ENCODE data around the gene SAP30BP. TPM values are rescaled to one million over a fixed set of nuclear protein-coding genes. Genes with fewer than 3 reads are reported as not detected.

SAP30BP gene
- total and polyA plus RNA-seq, 2 of the 13 experiments (the other 11 are each of a cell fraction or from before 2014, with no cell fraction given): 67.7 to 99.4 TPM

GRCh38 chr17:75649687-75650086 is 17.5 kb upstream of the SAP30BP start:
- Histone ChIP-seq H3K9me3 (ENCODE audit: low read length) (no peaks in the 10 kb centered on the region), H3K27ac (ENCODE audit: extremely low read length, insufficient read depth, low read length) (no peak overlapping the region), H3K79me2 (ENCODE audit: insufficient read depth, low read length) (peaks cover 6% of the 10 kb centered on the region), H2AFZ (ENCODE audit: low read length) (no peak overlapping the region), H3K4me3 (replicated peaks in 1 of 3; ENCODE audit: insufficient read depth in 1 of 3, low read depth in 2 of 3, low read length in 3 of 3) (no peak overlapping the region), H3K4me1 (ENCODE audit: insufficient read depth, low read length) (peaks cover 29% of the 10 kb centered on the region), H3K4me2 (ENCODE audit: low read depth, low read length) (no peak overlapping the region), H3K9ac (ENCODE audit: insufficient read depth, low read depth, low read length) (no peak overlapping the region), H3K27me3 (ENCODE audit: control insufficient read depth in 1 of 2, insufficient read depth in 2 of 2, low read length in 2 of 2) (no peaks in the 10 kb centered on the region), H3K36me3 (replicated peaks in 1 of 2; ENCODE audit: control insufficient read depth in 1 of 2, insufficient read depth in 2 of 2, low read length in 2 of 2) (peaks cover 16 to 38% of the 10 kb centered on the region in 2 experiments), H4K20me1 (ENCODE audit: insufficient read depth, low read length) (no peaks in the 10 kb centered on the region)
- ATAC-seq (no peak), FAIRE-seq (no peak), DNase-seq (ENCODE audit: low spot score) (no peak)
- WGBS (ENCODE audit: low lambda C conversion rate): 100% methylated on average over 5 of the region's 6 CpGs
- TF ChIP-seq ZNF512B (CRISPR knock-in tag; IDR thresholded peaks at IDR 0.05; ENCODE audit: borderline replicate concordance) (no peak), ZNF790 (CRISPR knock-in tag; IDR thresholded peaks at IDR 0.05; ENCODE audit: borderline replicate concordance) (no peak), PATZ1 (CRISPR knock-in tag; IDR thresholded peaks at IDR 0.05) (no peak), ZNF709 (CRISPR knock-in tag; IDR thresholded peaks at IDR 0.05) (no peak), HOXA7 (CRISPR knock-in tag; IDR thresholded peaks at IDR 0.05) (no peak), ZNF616 (CRISPR knock-in tag; IDR thresholded peaks at IDR 0.05; ENCODE audit: low read depth) (no peak), THAP9 (CRISPR knock-in tag; IDR thresholded peaks at IDR 0.05; ENCODE audit: borderline replicate concordance) (no peak), ZNF629 (CRISPR knock-in tag; conservative IDR thresholded peaks at IDR 0.05) (no peak), FOXK1 (CRISPR knock-in tag; IDR thresholded peaks at IDR 0.05; ENCODE audit: borderline replicate concordance, low read depth) (no peak), TFAP4 (IDR thresholded peaks at IDR 0.05; ENCODE audit: borderline replicate concordance, low read depth) (no peak), ZNF766 (CRISPR knock-in tag; IDR thresholded peaks at IDR 0.05; ENCODE audit: borderline replicate concordance) (no peak), SCMH1 (CRISPR knock-in tag; IDR thresholded peaks at IDR 0.05; ENCODE audit: borderline replicate concordance) (no peak), ZFP62 (CRISPR knock-in tag; IDR thresholded peaks at IDR 0.05) (no peak)
- POLR2A ChIA-PET: no interaction called here
- BruUV-seq (replicated peaks): no TSS peak
- CTCF ChIA-PET (ENCODE audit: low intra/inter-chr PET ratio, low total read pairs): interaction anchor here (1.1 kb wide), 1 partner anchor 16 kb away, joined by 3 read pairs; the partner anchor contains the start of gene SMIM5
- in situ Hi-C loops (cut with HindIII; ENCODE audit: extremely low pct_ligation_motif_present, low pct_unique_long_range_greater_than_20kb): no loop called here
- intact Hi-C loops (cut with micrococcal nuclease; ENCODE audit: unreplicated experiment): no loop called here
